ENCODE data around the gene PAK1.

Gene PAK1

DNA sequence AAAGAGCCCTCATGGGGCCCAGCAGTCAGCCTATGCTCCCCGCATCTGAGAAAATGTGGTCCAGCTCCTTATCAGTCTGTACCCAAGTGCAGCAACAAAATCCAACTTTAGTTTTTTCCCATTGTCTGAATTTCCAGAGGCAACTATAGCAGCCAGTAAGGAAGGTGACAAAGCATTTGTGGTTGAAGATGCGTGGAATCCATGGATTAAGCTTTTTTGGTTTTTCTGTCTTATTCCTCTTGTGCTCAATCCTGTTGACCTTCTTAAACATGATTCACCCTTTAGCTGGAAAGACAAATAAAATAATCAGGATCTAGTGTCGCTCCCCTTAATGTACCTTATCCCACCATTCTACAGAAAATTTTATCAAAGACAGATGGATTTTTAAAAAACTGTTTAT is 186.8 kb downstream of the PAK1 start:
- Histone ChIP-seq H3K4me2 (ENCODE audit: low read length) (no peak overlapping the region), H4K8ac (ENCODE audit: low read depth, low read length) (no peak overlapping the region), H2AK5ac (ENCODE audit: low read length) (no peak overlapping the region), H3K4ac (ENCODE audit: low read depth, low read length) (no peak overlapping the region), H4K5ac (ENCODE audit: low read length) (no peak overlapping the region), H3K9ac (ENCODE audit: low read length) (no peak overlapping the region), H3K79me1 (ENCODE audit: low read length) (no peaks in the 10 kb centered on the region), H3K27me3 (ENCODE audit: insufficient read depth, low read length, poor library complexity) (no peaks in the 10 kb centered on the region), H3K23ac (ENCODE audit: low read length) (no peak overlapping the region), H3K27ac (ENCODE audit: low read depth, low read length) (no peak overlapping the region), H2BK15ac (replicated peaks; ENCODE audit: low read depth) (no peak overlapping the region), H3K18ac (ENCODE audit: low read length) (no peak overlapping the region), H3K4me1 (ENCODE audit: control insufficient read depth, low read depth, low read length) (no peaks in the 10 kb centered on the region), H3K36me3 (ENCODE audit: control insufficient read depth, insufficient read depth, low read length) (no peaks in the 10 kb centered on the region), H3K56ac (ENCODE audit: low read length) (no peak overlapping the region), H3K79me2 (ENCODE audit: control insufficient read depth, insufficient read depth, low read length) (no peaks in the 10 kb centered on the region), H2BK120ac (ENCODE audit: low read depth, low read length) (no peak overlapping the region), H3K4me3 (ENCODE audit: low read length) (no peak overlapping the region), H2BK5ac (ENCODE audit: low read length) (no peak overlapping the region)
- no peak for DNase-seq
- no CpG with 5 or more reads among the region's 3 CpGs for WGBS (ENCODE audit: extremely low coverage, insufficient coverage, low lambda C conversion rate)

- H3K56ac ChIP-seq (ENCODE audit: low read length) = no peak overlapping the region
- H3K27ac ChIP-seq (ENCODE audit: low read depth, low read length) = no peak overlapping the region
- H4K8ac ChIP-seq (ENCODE audit: low read depth, low read length) = no peak overlapping the region
- WGBS (ENCODE audit: extremely low coverage, insufficient coverage, low lambda C conversion rate) = no CpG with 5 or more reads among the region's 6 CpGs
- no peak overlapping the region for H3K4me2 ChIP-seq (ENCODE audit: low read length)
- no peak overlapping the region for H3K4me3 ChIP-seq (ENCODE audit: low read length)
- no peak overlapping the region for H4K5ac ChIP-seq (ENCODE audit: low read length)
- H3K9ac ChIP-seq (ENCODE audit: low read length) = no peak overlapping the region
- no peak overlapping the region for H2BK15ac ChIP-seq (replicated peaks; ENCODE audit: low read depth)
- no peak overlapping the region for H3K18ac ChIP-seq (ENCODE audit: low read length)
- H3K36me3 ChIP-seq (ENCODE audit: control insufficient read depth, insufficient read depth, low read length) = no peaks in the 10 kb centered on the region
- H3K23ac ChIP-seq (ENCODE audit: low read length) = no peak overlapping the region
- H2AK5ac ChIP-seq (ENCODE audit: low read length) = no peak overlapping the region
- H3K79me1 ChIP-seq (ENCODE audit: low read length) = no peaks in the 10 kb centered on the region
- no peak overlapping the region for H2BK5ac ChIP-seq (ENCODE audit: low read length)
- no peak overlapping the region for H2BK120ac ChIP-seq (ENCODE audit: low read depth, low read length)
- H3K27me3 ChIP-seq (ENCODE audit: insufficient read depth, low read length, poor library complexity) = no peaks in the 10 kb centered on the region
- no peaks in the 10 kb centered on the region for H3K4me1 ChIP-seq (ENCODE audit: control insufficient read depth, low read depth, low read length)
- no peaks in the 10 kb centered on the region for H3K79me2 ChIP-seq (ENCODE audit: control insufficient read depth, insufficient read depth, low read length)
- no peak for DNase-seq
- H3K4ac ChIP-seq (ENCODE audit: low read depth, low read length) = no peak overlapping the region
Observed at GRCh38 chr11:77284476-77285468, 189.1 kb downstream of the PAK1 start.

DNA sequence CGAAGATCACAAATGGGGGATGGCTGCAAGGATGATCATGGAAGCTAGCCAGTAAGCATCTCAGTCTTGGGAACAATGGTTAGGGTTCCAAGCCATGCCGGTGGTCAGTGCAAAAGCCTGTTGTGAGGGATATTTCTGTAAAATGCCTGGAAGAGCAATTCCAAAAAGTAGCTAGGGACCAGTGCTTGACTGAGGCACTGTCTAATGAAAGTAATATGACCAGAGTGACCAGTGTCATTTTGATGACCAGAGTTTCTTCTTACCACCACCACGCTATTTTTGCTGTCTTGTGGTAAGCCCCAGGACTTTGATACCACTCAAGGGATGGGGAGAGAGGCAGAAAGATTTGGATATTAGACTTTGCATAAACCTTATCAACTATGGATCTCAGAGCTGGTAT is 190.8 kb downstream of the PAK1 start:
- H2BK120ac ChIP-seq (ENCODE audit: low read depth, low read length) = no peak overlapping the region
- no peak overlapping the region for H3K4me2 ChIP-seq (ENCODE audit: low read length)
- no peak overlapping the region for H3K4ac ChIP-seq (ENCODE audit: low read depth, low read length)
- H3K23ac ChIP-seq (ENCODE audit: low read length) = no peak overlapping the region
- H3K4me3 ChIP-seq (ENCODE audit: low read length) = no peak overlapping the region
- H3K36me3 ChIP-seq (ENCODE audit: control insufficient read depth, insufficient read depth, low read length) = no peaks in the 10 kb centered on the region
- no peak overlapping the region for H3K18ac ChIP-seq (ENCODE audit: low read length)
- H4K5ac ChIP-seq (ENCODE audit: low read length) = no peak overlapping the region
- no peak overlapping the region for H2BK15ac ChIP-seq (replicated peaks; ENCODE audit: low read depth)
- H2BK5ac ChIP-seq (ENCODE audit: low read length) = no peak overlapping the region
- no peaks in the 10 kb centered on the region for H3K4me1 ChIP-seq (ENCODE audit: control insufficient read depth, low read depth, low read length)
- no peak overlapping the region for H3K27ac ChIP-seq (ENCODE audit: low read depth, low read length)
- H4K8ac ChIP-seq (ENCODE audit: low read depth, low read length) = no peak overlapping the region
- H3K56ac ChIP-seq (ENCODE audit: low read length) = no peak overlapping the region
- no peak for DNase-seq
- H3K9ac ChIP-seq (ENCODE audit: low read length) = no peak overlapping the region
- H3K27me3 ChIP-seq (ENCODE audit: insufficient read depth, low read length, poor library complexity) = no peaks in the 10 kb centered on the region
- WGBS (ENCODE audit: extremely low coverage, insufficient coverage, low lambda C conversion rate) = no CpG with 5 or more reads among the region's 3 CpGs
- H2AK5ac ChIP-seq (ENCODE audit: low read length) = no peak overlapping the region
- H3K79me1 ChIP-seq (ENCODE audit: low read length) = no peaks in the 10 kb centered on the region
- H3K79me2 ChIP-seq (ENCODE audit: control insufficient read depth, insufficient read depth, low read length) = no peaks in the 10 kb centered on the region

GRCh38 chr11:77278595-77279506 is 195.0 kb downstream of the PAK1 start:
- Histone ChIP-seq H4K5ac (ENCODE audit: low read length) (no peak overlapping the region), H3K4me1 (ENCODE audit: control insufficient read depth, low read depth, low read length) (no peaks in the 10 kb centered on the region), H2BK15ac (replicated peaks; ENCODE audit: low read depth) (no peak overlapping the region), H3K27me3 (ENCODE audit: insufficient read depth, low read length, poor library complexity) (no peaks in the 10 kb centered on the region), H2BK5ac (ENCODE audit: low read length) (no peak overlapping the region), H3K27ac (ENCODE audit: low read depth, low read length) (no peak overlapping the region), H3K79me2 (ENCODE audit: control insufficient read depth, insufficient read depth, low read length) (no peaks in the 10 kb centered on the region), H3K4ac (ENCODE audit: low read depth, low read length) (no peak overlapping the region), H3K23ac (ENCODE audit: low read length) (no peak overlapping the region), H2AK5ac (ENCODE audit: low read length) (no peak overlapping the region), H3K4me2 (ENCODE audit: low read length) (no peak overlapping the region), H3K4me3 (ENCODE audit: low read length) (no peak overlapping the region), H3K36me3 (ENCODE audit: control insufficient read depth, insufficient read depth, low read length) (no peaks in the 10 kb centered on the region), H2BK120ac (ENCODE audit: low read depth, low read length) (no peak overlapping the region), H3K18ac (ENCODE audit: low read length) (no peak overlapping the region), H3K79me1 (ENCODE audit: low read length) (no peaks in the 10 kb centered on the region), H3K9ac (ENCODE audit: low read length) (no peak overlapping the region), H4K8ac (ENCODE audit: low read depth, low read length) (no peak overlapping the region), H3K56ac (ENCODE audit: low read length) (no peak overlapping the region)
- WGBS (ENCODE audit: extremely low coverage, insufficient coverage, low lambda C conversion rate) = no CpG with 5 or more reads among the region's 2 CpGs
- DNase-seq = no peak

DNA sequence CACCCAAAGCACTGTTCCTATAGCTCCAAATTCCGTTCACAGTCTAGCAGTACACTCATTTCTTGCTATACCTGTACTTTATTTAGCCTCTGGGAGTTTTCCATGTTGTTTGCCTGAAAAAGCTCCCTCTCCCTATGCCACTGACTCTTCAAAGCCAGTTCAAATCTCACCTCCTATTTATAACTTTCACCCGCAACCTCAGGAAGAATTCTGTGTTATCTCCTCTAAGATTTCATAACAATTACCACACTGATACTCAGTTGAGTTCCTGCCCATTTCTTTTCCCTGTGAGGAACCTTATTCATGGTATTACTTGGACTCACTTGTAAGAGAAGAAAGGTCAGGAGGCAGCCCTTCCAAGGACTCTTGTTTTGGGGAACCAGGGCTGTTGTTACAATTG is 197.6 kb downstream of the PAK1 start:
- no peak for DNase-seq
- no peak overlapping the region for H3K9ac ChIP-seq (ENCODE audit: low read length)
- no peaks in the 10 kb centered on the region for H3K36me3 ChIP-seq (ENCODE audit: control insufficient read depth, insufficient read depth, low read length)
- H4K5ac ChIP-seq (ENCODE audit: low read length) = no peak overlapping the region
- H3K27ac ChIP-seq (ENCODE audit: low read depth, low read length) = no peak overlapping the region
- no CpG with 5 or more reads among the region's 2 CpGs for WGBS (ENCODE audit: extremely low coverage, insufficient coverage, low lambda C conversion rate)
- no peak overlapping the region for H4K8ac ChIP-seq (ENCODE audit: low read depth, low read length)
- H3K4me3 ChIP-seq (ENCODE audit: low read length) = no peak overlapping the region
- no peak overlapping the region for H2AK5ac ChIP-seq (ENCODE audit: low read length)
- H3K4me1 ChIP-seq (ENCODE audit: control insufficient read depth, low read depth, low read length) = no peaks in the 10 kb centered on the region
- H2BK120ac ChIP-seq (ENCODE audit: low read depth, low read length) = no peak overlapping the region
- no peaks in the 10 kb centered on the region for H3K79me2 ChIP-seq (ENCODE audit: control insufficient read depth, insufficient read depth, low read length)
- H3K4me2 ChIP-seq (ENCODE audit: low read length) = no peak overlapping the region
- no peaks in the 10 kb centered on the region for H3K79me1 ChIP-seq (ENCODE audit: low read length)
- H3K18ac ChIP-seq (ENCODE audit: low read length) = no peak overlapping the region
- no peak overlapping the region for H3K56ac ChIP-seq (ENCODE audit: low read length)
- no peak overlapping the region for H2BK5ac ChIP-seq (ENCODE audit: low read length)
- no peak overlapping the region for H2BK15ac ChIP-seq (replicated peaks; ENCODE audit: low read depth)
- H3K23ac ChIP-seq (ENCODE audit: low read length) = no peak overlapping the region
- H3K27me3 ChIP-seq (ENCODE audit: insufficient read depth, low read length, poor library complexity) = no peaks in the 10 kb centered on the region
- no peak overlapping the region for H3K4ac ChIP-seq (ENCODE audit: low read depth, low read length)
